Upper lobe of right lung (tissue), 1 donor: ENCODE results near the gene EHD3. TPM values are rescaled to one million over a fixed set of nuclear protein-coding genes. Genes with fewer than 3 reads are reported as not detected.

Experiments used
- ATAC-seq: fragments of 200-7000 bp; cut with Tn5 transposase; one replicate; pipeline ENCODE4 v1.9.1; 2020; ENCODE audit warnings: mild to moderate bottlenecking, moderate library complexity
- DNase-seq: peaks from one replicate; pipeline ENCODE4 v3.0.0-alpha.2; 2020
- H3K27ac ChIP-seq: fragments of 200-600 bp; one replicate; pipeline ENCODE4 v1.8.0; 2022
- H3K27me3 ChIP-seq: fragments of 200-600 bp; one replicate; pipeline ENCODE4 v1.8.0; 2022; ENCODE audit warnings: mild to moderate bottlenecking
- H3K36me3 ChIP-seq: fragments of 200-600 bp; one replicate; pipeline ENCODE4 v1.8.0; 2022
- H3K4me1 ChIP-seq: fragments of 200-600 bp; one replicate; pipeline ENCODE4 v1.8.0; 2022
- H3K4me3 ChIP-seq: fragments of 200-600 bp; one replicate; pipeline ENCODE4 v1.8.0; 2022; ENCODE audit warnings: mild to moderate bottlenecking
- H3K9me3 ChIP-seq: fragments of 200-600 bp; one replicate; pipeline ENCODE4 v1.8.0; 2022
- CTCF ChIP-seq: fragments of 200-600 bp; IDR thresholded peaks from one replicate; pipeline ENCODE4 v1.8.0; 2022; ENCODE audit warnings: antibody characterized with exemption
- intact Hi-C: fragments of 100-400 bp; cut with DNase I; formaldehyde crosslinking; loops from one replicate; pipeline ENCODE4 v1.11.0; 2022
- total RNA-seq: library from RNA; stranded (reverse); fragmentation: NEBNext Ultra II Directional; extraction: Animal tissue kit (Norgen Biotek cat#: 25700); gene quantifications from one replicate; pipeline ENCODE4 v1.2.1, GENCODE V29; 2021
- donor health status: DM: no; HTN: yes; CAD: no; lungs with severe emphysema.

Gene EHD3
- total RNA-seq, 1 donor from 2014 or later: 13.0 TPM

GRCh38 chr2:31314761-31315160 is 80.8 kb downstream of the EHD3 start:
- no peak for TF ChIP-seq CTCF
- no peaks in the 10 kb centered on the region for H3K36me3 ChIP-seq
- ATAC-seq (no peak), DNase-seq (no peak)
- no peaks in the 10 kb centered on the region for H3K27me3 ChIP-seq
- intact Hi-C loops: no loop called here
- H3K4me3 ChIP-seq: no peak overlapping the region
- no peaks in the 10 kb centered on the region for H3K9me3 ChIP-seq
- no peak overlapping the region for H3K27ac ChIP-seq
- peaks cover 19% of the 10 kb centered on the region for H3K4me1 ChIP-seq

- DNase-seq (no peak), ATAC-seq (no peak)
- H3K4me3 ChIP-seq: no peak overlapping the region
- no peaks in the 10 kb centered on the region for H3K27me3 ChIP-seq
- no peak for TF ChIP-seq CTCF
- no peaks in the 10 kb centered on the region for H3K36me3 ChIP-seq
- H3K4me1 ChIP-seq: peaks cover 28% of the 10 kb centered on the region
- H3K9me3 ChIP-seq: no peaks in the 10 kb centered on the region
- no peak overlapping the region for H3K27ac ChIP-seq
- intact Hi-C loops: no loop called here
Observed at GRCh38 chr2:31317396-31317795, 83.4 kb downstream of the EHD3 start.

GRCh38 chr2:31318361-31319336 is 84.7 kb downstream of the EHD3 start:
- peaks cover 28% of the 10 kb centered on the region for H3K4me1 ChIP-seq

More at GRCh38 chr2:31318361-31319336, 84.7 kb downstream of the EHD3 start:
- TF ChIP-seq CTCF: no peak
- ATAC-seq: peak; percentile 57
- intact Hi-C loops: no loop called here
- Histone ChIP-seq H3K27ac (peak overlapping the region; percentile 78), H3K36me3 (no peaks in the 10 kb centered on the region), H3K9me3 (no peaks in the 10 kb centered on the region), H3K27me3 (no peaks in the 10 kb centered on the region), H3K4me3 (no peak overlapping the region)
- DNase-seq: no peak

Other genes with a start within 250 kb of the EHD3 start
- gene GALNT14, start 95.7 kb upstream of the EHD3 start, total RNA-seq: 0.81 TPM
- gene CAPN14, start 16.6 kb upstream of the EHD3 start, total RNA-seq: 0.26 TPM
- gene XDH, start 180.6 kb downstream of the EHD3 start, total RNA-seq: 0.41 TPM